ENCODE measurements around the gene MYBBP1A.

- no peak for TF ChIP-seq CTCF (IDR thresholded peaks at IDR 0.05; ENCODE audit: insufficient read depth, low read length)
- no peak for TF ChIP-seq POLR2AphosphoS5 (IDR thresholded peaks at IDR 0.05; ENCODE audit: low read depth)
Observed at GRCh38 chr17:4572131-4572530, 16.9 kb upstream of the MYBBP1A start.
